Measurements from ENCODE around the gene ANKFY1.

- TF ChIP-seq, protein P1, sequence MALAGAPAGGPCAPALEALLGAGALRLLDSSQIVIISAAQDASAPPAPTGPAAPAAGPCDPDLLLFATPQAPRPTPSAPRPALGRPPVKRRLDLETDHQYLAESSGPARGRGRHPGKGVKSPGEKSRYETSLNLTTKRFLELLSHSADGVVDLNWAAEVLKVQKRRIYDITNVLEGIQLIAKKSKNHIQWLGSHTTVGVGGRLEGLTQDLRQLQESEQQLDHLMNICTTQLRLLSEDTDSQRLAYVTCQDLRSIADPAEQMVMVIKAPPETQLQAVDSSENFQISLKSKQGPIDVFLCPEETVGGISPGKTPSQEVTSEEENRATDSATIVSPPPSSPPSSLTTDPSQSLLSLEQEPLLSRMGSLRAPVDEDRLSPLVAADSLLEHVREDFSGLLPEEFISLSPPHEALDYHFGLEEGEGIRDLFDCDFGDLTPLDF (CRISPR knock-in tag; IDR thresholded peaks at IDR 0.05): no peak
- no peak for TF ChIP-seq BRCA1 (IDR thresholded peaks at IDR 0.05)
- no peak for TF ChIP-seq BRCA1 (CRISPR knock-in tag; IDR thresholded peaks at IDR 0.05)
- TF ChIP-seq EZH2 (IDR thresholded peaks at IDR 0.05; ENCODE audit: borderline replicate concordance, low read depth, low read length): no peak
- no peak for TF ChIP-seq CTCF (IDR thresholded peaks at IDR 0.05 in 2 of 3, conservative IDR thresholded peaks at IDR 0.05 in 1 of 3; ENCODE audit: insufficient read depth in 2 of 3, low read depth in 1 of 3, low read length in 3 of 3)
- TF ChIP-seq POLR2A (conservative IDR thresholded peaks at IDR 0.05): no peak
- TF ChIP-seq, protein P2, sequence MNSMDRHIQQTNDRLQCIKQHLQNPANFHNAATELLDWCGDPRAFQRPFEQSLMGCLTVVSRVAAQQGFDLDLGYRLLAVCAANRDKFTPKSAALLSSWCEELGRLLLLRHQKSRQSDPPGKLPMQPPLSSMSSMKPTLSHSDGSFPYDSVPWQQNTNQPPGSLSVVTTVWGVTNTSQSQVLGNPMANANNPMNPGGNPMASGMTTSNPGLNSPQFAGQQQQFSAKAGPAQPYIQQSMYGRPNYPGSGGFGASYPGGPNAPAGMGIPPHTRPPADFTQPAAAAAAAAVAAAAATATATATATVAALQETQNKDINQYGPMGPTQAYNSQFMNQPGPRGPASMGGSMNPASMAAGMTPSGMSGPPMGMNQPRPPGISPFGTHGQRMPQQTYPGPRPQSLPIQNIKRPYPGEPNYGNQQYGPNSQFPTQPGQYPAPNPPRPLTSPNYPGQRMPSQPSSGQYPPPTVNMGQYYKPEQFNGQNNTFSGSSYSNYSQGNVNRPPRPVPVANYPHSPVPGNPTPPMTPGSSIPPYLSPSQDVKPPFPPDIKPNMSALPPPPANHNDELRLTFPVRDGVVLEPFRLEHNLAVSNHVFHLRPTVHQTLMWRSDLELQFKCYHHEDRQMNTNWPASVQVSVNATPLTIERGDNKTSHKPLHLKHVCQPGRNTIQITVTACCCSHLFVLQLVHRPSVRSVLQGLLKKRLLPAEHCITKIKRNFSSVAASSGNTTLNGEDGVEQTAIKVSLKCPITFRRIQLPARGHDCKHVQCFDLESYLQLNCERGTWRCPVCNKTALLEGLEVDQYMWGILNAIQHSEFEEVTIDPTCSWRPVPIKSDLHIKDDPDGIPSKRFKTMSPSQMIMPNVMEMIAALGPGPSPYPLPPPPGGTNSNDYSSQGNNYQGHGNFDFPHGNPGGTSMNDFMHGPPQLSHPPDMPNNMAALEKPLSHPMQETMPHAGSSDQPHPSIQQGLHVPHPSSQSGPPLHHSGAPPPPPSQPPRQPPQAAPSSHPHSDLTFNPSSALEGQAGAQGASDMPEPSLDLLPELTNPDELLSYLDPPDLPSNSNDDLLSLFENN (IDR thresholded peaks at IDR 0.05; ENCODE audit: low read depth in 2 of 2, low read length in 2 of 2): no peak
- TF ChIP-seq, protein P3, sequence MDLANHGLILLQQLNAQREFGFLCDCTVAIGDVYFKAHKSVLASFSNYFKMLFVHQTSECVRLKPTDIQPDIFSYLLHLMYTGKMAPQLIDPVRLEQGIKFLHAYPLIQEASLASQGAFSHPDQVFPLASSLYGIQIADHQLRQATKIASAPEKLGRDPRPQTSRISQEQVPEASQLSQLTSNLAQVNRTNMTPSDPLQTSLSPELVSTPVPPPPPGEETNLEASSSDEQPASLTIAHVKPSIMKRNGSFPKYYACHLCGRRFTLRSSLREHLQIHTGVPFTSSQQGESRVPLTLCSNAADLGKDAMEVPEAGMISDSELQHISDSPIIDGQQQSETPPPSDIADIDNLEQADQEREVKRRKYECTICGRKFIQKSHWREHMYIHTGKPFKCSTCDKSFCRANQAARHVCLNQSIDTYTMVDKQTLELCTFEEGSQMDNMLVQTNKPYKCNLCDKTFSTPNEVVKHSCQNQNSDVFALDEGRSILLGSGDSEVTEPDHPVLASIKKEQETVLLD (IDR thresholded peaks at IDR 0.05): no peak
These were observed 8.6 kb upstream of the ANKFY1 start for GRCh38 chr17:4272213-4272971.

Measured in K562 (cell line).